Breast epithelium (tissue), 4 donors: ENCODE measurements around the gene KCNK15. TPM values are rescaled to one million over a fixed set of nuclear protein-coding genes. Genes with fewer than 3 reads are reported as not detected.

ENCODE experiments used
- DNase-seq, 2 donors: peaks; one replicate each; pipeline ENCODE4 v3.0.0-alpha.2; 2019; ENCODE audit warnings: low spot score in 2 of 2
- H3K27ac ChIP-seq, 2 donors: fragments of 200-600 bp; sonication (generic) in 1 of 2; one replicate each; pipeline ENCODE4 v1.5.1; 2016 to 2019; ENCODE audit warnings: mild to moderate bottlenecking in 1 of 2
- H3K27me3 ChIP-seq, 2 donors: fragments of 200-600 bp; sonication (generic) in 1 of 2; one replicate each; pipeline versions ENCODE4 v1.5.1 to v1.6.0; 2017 to 2019; ENCODE audit warnings: control low read depth in 1 of 2, mild to moderate bottlenecking in 1 of 2
- H3K36me3 ChIP-seq: fragments of 200-600 bp; one replicate; pipeline ENCODE4 v1.5.1; 2019
- H3K4me1 ChIP-seq, 2 donors: fragments of 200-600 bp; sonication (generic); one replicate each; pipeline ENCODE4 v1.5.1; 2016 to 2019; ENCODE audit warnings: control low read depth in 1 of 2
- H3K4me3 ChIP-seq, 3 donors: fragments of 200-600 bp; sonication (generic); 1 replicate in 2 of 3; 2 replicates in 1 of 3; pipeline ENCODE4 v1.5.1; 2016 to 2019; ENCODE audit warnings: mild to moderate bottlenecking in 3 of 3, moderate library complexity in 2 of 3
- H3K9me3 ChIP-seq, 2 donors: fragments of 200-600 bp; sonication (generic) in 1 of 2; one replicate each; pipeline ENCODE4 v1.5.1; 2016 to 2019; ENCODE audit warnings: control low read depth in 1 of 2
- CTCF ChIP-seq, 3 donors: fragments of 450-650 bp; IDR thresholded peaks; one replicate each; pipeline ENCODE4 v1.5.1; 2016 to 2017; ENCODE audit warnings: antibody characterized with exemption in 3 of 3, mild to moderate bottlenecking in 3 of 3, moderate library complexity in 3 of 3
- POLR2A ChIP-seq: fragments of 450-650 bp; IDR thresholded peaks from one replicate; pipeline ENCODE4 v1.6.1; 2016; ENCODE audit warnings: antibody characterized with exemption, mild to moderate bottlenecking, moderate library complexity
- POLR2AphosphoS5 ChIP-seq, 3 donors: sonication (generic); formaldehyde crosslinking; IDR thresholded peaks; one replicate each; pipeline ENCODE4 v1.6.1; 2017; ENCODE audit warnings: antibody characterized with exemption in 3 of 3
- intact Hi-C: fragments of 100-400 bp; cut with DNase I; formaldehyde crosslinking; loops from one replicate; pipeline ENCODE4 v1.15.1; 2023; ENCODE audit warnings: low total_unique reads
- total RNA-seq, 3 donors: library from RNA; depleted of rRNA; stranded (reverse); fragments of >200 nt; gene quantifications; one replicate each; pipeline ENCODE4 v1.1.0, GENCODE V29; 2016

The KCNK15 gene
- total RNA-seq, 3 donors from 2014 or later = 5.0 to 7.3 (median 5.6) TPM

- H3K4me1 ChIP-seq = no peaks in the 10 kb centered on the region
- no peaks in the 10 kb centered on the region for H3K9me3 ChIP-seq
- no peak overlapping the region for H3K27ac ChIP-seq
- no peaks in the 10 kb centered on the region for H3K27me3 ChIP-seq
- H3K36me3 ChIP-seq = no peaks in the 10 kb centered on the region
- no peak for DNase-seq
- no peak overlapping the region for H3K4me3 ChIP-seq
- TF ChIP-seq POLR2AphosphoS5 (IDR thresholded peaks at IDR 0.05) (no peak), POLR2A (no peak), CTCF (IDR thresholded peaks at IDR 0.05) (no peak)
- intact Hi-C loops = loop anchor here (5.0 kb wide), 1 partner anchor 693 kb away; the partner anchor contains the start of gene PIGT
These were observed 21.1 kb upstream of the KCNK15 start for GRCh38 chr20:44724423-44725091.

GRCh38 chr20:44725837-44726236 lies 19.8 kb upstream of the KCNK15 start:
- intact Hi-C loops = no loop called here
- DNase-seq = no peak
- H3K27ac ChIP-seq = no peak overlapping the region

GRCh38 chr20:44727039-44727438 lies 18.6 kb upstream of the KCNK15 start:
- Histone ChIP-seq H3K4me3 (no peak overlapping the region), H3K4me1 (no peaks in the 10 kb centered on the region), H3K27ac (no peak overlapping the region), H3K36me3 (no peaks in the 10 kb centered on the region), H3K27me3 (no peaks in the 10 kb centered on the region), H3K9me3 (no peaks in the 10 kb centered on the region)
- TF ChIP-seq CTCF (IDR thresholded peaks at IDR 0.05) (no peak), POLR2A (no peak), POLR2AphosphoS5 (IDR thresholded peaks at IDR 0.05) (no peak)
- intact Hi-C loops = no loop called here
- no peak for DNase-seq

More at GRCh38 chr20:44725837-44726236, 19.8 kb upstream of the KCNK15 start:
- no peaks in the 10 kb centered on the region for H3K4me1 ChIP-seq
- H3K36me3 ChIP-seq = no peaks in the 10 kb centered on the region
- H3K9me3 ChIP-seq = no peaks in the 10 kb centered on the region
- H3K27me3 ChIP-seq = no peaks in the 10 kb centered on the region
- TF ChIP-seq CTCF (IDR thresholded peaks at IDR 0.05) (no peak), POLR2A (no peak), POLR2AphosphoS5 (IDR thresholded peaks at IDR 0.05) (no peak)
- no peak overlapping the region for H3K4me3 ChIP-seq

- no peaks in the 10 kb centered on the region for H3K9me3 ChIP-seq
- intact Hi-C loops = no loop called here
- no peaks in the 10 kb centered on the region for H3K27me3 ChIP-seq
- no peak overlapping the region for H3K27ac ChIP-seq
- no peaks in the 10 kb centered on the region for H3K4me1 ChIP-seq
- no peaks in the 10 kb centered on the region for H3K36me3 ChIP-seq
- DNase-seq = no peak
- TF ChIP-seq POLR2AphosphoS5 (IDR thresholded peaks at IDR 0.05) (no peak), CTCF (IDR thresholded peaks at IDR 0.05) (no peak), POLR2A (no peak)
- H3K4me3 ChIP-seq = no peak overlapping the region
These were observed 18.0 kb upstream of the KCNK15 start for GRCh38 chr20:44727651-44728050.

- no peak overlapping the region for H3K4me3 ChIP-seq
- intact Hi-C loops = no loop called here
- no peak overlapping the region for H3K27ac ChIP-seq
These were observed 16.7 kb upstream of the KCNK15 start for GRCh38 chr20:44728801-44729443.

More at GRCh38 chr20:44728801-44729443, 16.7 kb upstream of the KCNK15 start:
- H3K36me3 ChIP-seq = no peaks in the 10 kb centered on the region
- no peaks in the 10 kb centered on the region for H3K4me1 ChIP-seq
- H3K27me3 ChIP-seq = no peaks in the 10 kb centered on the region
- TF ChIP-seq POLR2AphosphoS5 (IDR thresholded peaks at IDR 0.05) = peak in 2 of 3 donors; percentile 55 to 65
- TF ChIP-seq POLR2A = no peak
- H3K9me3 ChIP-seq = no peaks in the 10 kb centered on the region
- peak; percentile 79 to 83 for DNase-seq
